ENCODE measurements around the gene FUT9. TPM values are rescaled to one million over a fixed set of nuclear protein-coding genes. Genes with fewer than 3 reads are reported as not detected.

The FUT9 gene
- total RNA-seq, 2 experiments from 2014 or later: not detected

DNA sequence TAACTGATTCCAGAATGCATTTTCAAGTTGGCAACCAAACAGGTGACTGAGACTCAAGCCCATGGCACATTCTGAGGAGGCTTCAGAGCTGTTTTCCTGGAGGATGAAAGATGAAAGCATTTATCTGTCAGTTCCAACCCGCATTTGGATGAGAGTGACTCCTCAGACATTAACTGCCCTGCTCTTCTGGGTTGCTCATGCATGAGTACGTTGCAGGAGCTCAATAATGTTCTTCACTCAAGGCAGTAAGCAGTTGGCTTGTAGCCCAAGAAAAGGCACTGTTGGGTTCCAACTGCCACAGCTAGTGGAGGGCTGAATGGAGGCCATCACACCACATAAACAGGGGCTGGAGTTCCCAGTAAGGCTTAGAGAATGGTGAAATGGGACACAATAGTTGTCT lies 155.3 kb downstream of the FUT9 start:
- intact Hi-C loops (cut with DNase I, micrococcal nuclease): no loop called here
- Mint-ChIP-seq H3K36me3 (ENCODE audit: low read depth) (no peaks in the 10 kb centered on the region), H3K27me3 (no peaks in the 10 kb centered on the region), H3K4me3 (no peak overlapping the region), H3K9me3 (no peaks in the 10 kb centered on the region), H3K4me1 (ENCODE audit: low read depth) (no peaks in the 10 kb centered on the region), H3K27ac (no peak overlapping the region)
- DNase-seq (no peak), ATAC-seq (ENCODE audit: poor library complexity) (no peak)
- no peak for TF ChIP-seq CTCF (IDR thresholded peaks at IDR 0.05)
- Histone ChIP-seq H3K27ac (ENCODE audit: low read depth in 1 of 2, low read length in 2 of 2) (no peak overlapping the region), H3K27me3 (ENCODE audit: control insufficient read depth in 1 of 2, insufficient read depth in 2 of 2, low read length in 2 of 2) (no peaks in the 10 kb centered on the region), H3K36me3 (ENCODE audit: insufficient read depth, low read length) (no peaks in the 10 kb centered on the region), H3K9me3 (ENCODE audit: control insufficient read depth in 1 of 2, insufficient read depth in 1 of 2, low read length in 2 of 2) (no peaks in the 10 kb centered on the region), H3K4me1 (ENCODE audit: insufficient read depth, low read length) (no peaks in the 10 kb centered on the region), H3K4me3 (ENCODE audit: low read length) (no peak overlapping the region)
- POLR2A ChIA-PET: no interaction called here
- CTCF ChIA-PET: no interaction called here

DNA sequence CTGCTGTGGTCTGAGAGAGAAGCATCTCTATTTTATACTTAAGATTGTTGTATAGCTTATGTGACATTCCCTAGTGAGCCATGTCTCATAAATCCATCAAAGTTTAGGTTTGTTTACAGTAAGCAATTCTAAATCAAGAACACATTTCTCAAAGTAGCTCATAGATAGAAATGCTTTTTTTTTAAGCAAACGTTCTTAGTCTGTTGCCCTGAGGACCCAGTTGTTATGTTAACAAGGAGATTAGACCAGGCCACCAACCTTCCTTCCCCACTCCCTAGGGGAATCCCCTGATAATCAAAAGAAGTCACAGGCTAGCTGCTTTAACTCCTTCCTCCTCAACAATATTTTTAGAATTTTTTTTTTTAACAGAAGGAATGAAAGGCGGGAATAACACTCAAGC lies 169.0 kb downstream of the FUT9 start:
- no peak overlapping the region for H3K27ac Mint-ChIP-seq
- no peaks in the 10 kb centered on the region for H3K36me3 ChIP-seq (ENCODE audit: insufficient read depth, low read length)
- H3K27ac ChIP-seq (ENCODE audit: low read depth in 1 of 2, low read length in 2 of 2): no peak overlapping the region
- no peaks in the 10 kb centered on the region for H3K9me3 ChIP-seq (ENCODE audit: control insufficient read depth in 1 of 2, insufficient read depth in 1 of 2, low read length in 2 of 2)
- ChIA-PET POLR2A (no interaction called here), CTCF (no interaction called here)
- ATAC-seq (ENCODE audit: poor library complexity): no peak
- no peak for TF ChIP-seq CTCF (IDR thresholded peaks at IDR 0.05)
- no peak overlapping the region for H3K4me3 ChIP-seq (ENCODE audit: low read length)
- H3K27me3 Mint-ChIP-seq: no peaks in the 10 kb centered on the region
- no peak for DNase-seq
- peaks cover 2% of the 10 kb centered on the region for H3K9me3 Mint-ChIP-seq
- H3K36me3 Mint-ChIP-seq (ENCODE audit: low read depth): no peaks in the 10 kb centered on the region
- H3K4me3 Mint-ChIP-seq: no peak overlapping the region
- H3K4me1 Mint-ChIP-seq (ENCODE audit: low read depth): no peaks in the 10 kb centered on the region
- no peaks in the 10 kb centered on the region for H3K27me3 ChIP-seq (ENCODE audit: control insufficient read depth in 1 of 2, insufficient read depth in 2 of 2, low read length in 2 of 2)
- intact Hi-C loops (cut with DNase I, micrococcal nuclease): no loop called here
- no peaks in the 10 kb centered on the region for H3K4me1 ChIP-seq (ENCODE audit: insufficient read depth, low read length)

DNA sequence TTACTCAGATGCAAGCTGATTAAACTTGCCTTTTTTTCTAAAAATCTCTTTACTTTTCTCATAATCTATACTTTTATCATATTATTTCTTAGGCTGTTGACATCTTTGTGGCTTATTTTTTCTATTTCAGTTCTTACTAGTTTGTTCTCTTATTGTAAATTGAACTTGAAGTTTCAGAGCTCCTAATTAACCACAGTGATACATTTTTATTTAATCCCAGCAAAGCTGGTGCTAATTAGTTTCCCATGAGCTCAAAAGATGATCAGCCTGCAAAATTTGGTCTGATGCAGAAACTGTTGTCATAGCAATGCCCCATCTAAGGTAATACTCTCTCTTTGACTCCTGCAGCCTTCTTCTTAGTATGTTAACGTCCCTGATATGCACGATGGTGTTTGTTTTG lies 170.3 kb downstream of the FUT9 start:
- H3K27me3 Mint-ChIP-seq: no peaks in the 10 kb centered on the region
- Histone ChIP-seq H3K4me1 (ENCODE audit: insufficient read depth, low read length) (no peaks in the 10 kb centered on the region), H3K4me3 (ENCODE audit: low read length) (no peak overlapping the region), H3K9me3 (ENCODE audit: control insufficient read depth in 1 of 2, insufficient read depth in 1 of 2, low read length in 2 of 2) (no peaks in the 10 kb centered on the region), H3K27me3 (ENCODE audit: control insufficient read depth in 1 of 2, insufficient read depth in 2 of 2, low read length in 2 of 2) (no peaks in the 10 kb centered on the region), H3K36me3 (ENCODE audit: insufficient read depth, low read length) (no peaks in the 10 kb centered on the region), H3K27ac (ENCODE audit: low read depth in 1 of 2, low read length in 2 of 2) (no peak overlapping the region)
- H3K4me1 Mint-ChIP-seq (ENCODE audit: low read depth): no peaks in the 10 kb centered on the region
- H3K9me3 Mint-ChIP-seq: peaks cover 2% of the 10 kb centered on the region
- H3K36me3 Mint-ChIP-seq (ENCODE audit: low read depth): no peaks in the 10 kb centered on the region
- DNase-seq (no peak), ATAC-seq (ENCODE audit: poor library complexity) (no peak)
- ChIA-PET CTCF (no interaction called here), POLR2A (no interaction called here)
- TF ChIP-seq CTCF (IDR thresholded peaks at IDR 0.05): no peak
- no peak overlapping the region for H3K4me3 Mint-ChIP-seq
- no peak overlapping the region for H3K27ac Mint-ChIP-seq
- intact Hi-C loops (cut with DNase I, micrococcal nuclease): no loop called here
